ENCODE measurements around the gene CDH13.

DNA sequence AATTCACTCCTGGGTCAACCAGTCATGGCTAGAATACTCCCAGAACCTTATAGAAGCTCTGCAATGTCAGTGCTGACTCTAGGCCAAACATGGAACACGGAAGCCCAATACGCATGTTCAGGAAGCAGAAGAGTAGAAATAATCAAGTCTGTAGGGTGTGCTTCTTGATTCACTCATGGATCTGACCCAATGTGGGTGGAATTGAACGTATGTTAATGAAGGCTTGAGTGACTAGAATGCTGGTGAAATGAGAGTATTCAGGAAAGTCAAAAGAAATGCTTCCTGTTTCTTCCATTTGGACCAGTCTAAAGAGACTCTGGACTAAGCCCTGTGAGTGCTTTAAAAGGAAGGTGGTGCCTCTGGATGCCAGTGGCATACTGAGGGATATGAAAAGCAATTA, 395.0 kb downstream of the CDH13 start:
- TF ChIP-seq, protein P1, sequence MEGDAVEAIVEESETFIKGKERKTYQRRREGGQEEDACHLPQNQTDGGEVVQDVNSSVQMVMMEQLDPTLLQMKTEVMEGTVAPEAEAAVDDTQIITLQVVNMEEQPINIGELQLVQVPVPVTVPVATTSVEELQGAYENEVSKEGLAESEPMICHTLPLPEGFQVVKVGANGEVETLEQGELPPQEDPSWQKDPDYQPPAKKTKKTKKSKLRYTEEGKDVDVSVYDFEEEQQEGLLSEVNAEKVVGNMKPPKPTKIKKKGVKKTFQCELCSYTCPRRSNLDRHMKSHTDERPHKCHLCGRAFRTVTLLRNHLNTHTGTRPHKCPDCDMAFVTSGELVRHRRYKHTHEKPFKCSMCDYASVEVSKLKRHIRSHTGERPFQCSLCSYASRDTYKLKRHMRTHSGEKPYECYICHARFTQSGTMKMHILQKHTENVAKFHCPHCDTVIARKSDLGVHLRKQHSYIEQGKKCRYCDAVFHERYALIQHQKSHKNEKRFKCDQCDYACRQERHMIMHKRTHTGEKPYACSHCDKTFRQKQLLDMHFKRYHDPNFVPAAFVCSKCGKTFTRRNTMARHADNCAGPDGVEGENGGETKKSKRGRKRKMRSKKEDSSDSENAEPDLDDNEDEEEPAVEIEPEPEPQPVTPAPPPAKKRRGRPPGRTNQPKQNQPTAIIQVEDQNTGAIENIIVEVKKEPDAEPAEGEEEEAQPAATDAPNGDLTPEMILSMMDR (conservative IDR thresholded peaks at IDR 0.05; ENCODE audit: low read depth, low read length), result no peak
- TF ChIP-seq EZH2 (IDR thresholded peaks at IDR 0.05; ENCODE audit: borderline replicate concordance, low read depth, low read length, poor library complexity, severe bottlenecking), result no peak

Data from A673 (cell line).